ENCODE data around the gene GLRX5.
"Not testable (repeated sequence)": the region's sequence is repeated elsewhere in the genome, so short reads cannot be mapped to it uniquely, and the experiment has no call there.

GLRX5 gene

DNA sequence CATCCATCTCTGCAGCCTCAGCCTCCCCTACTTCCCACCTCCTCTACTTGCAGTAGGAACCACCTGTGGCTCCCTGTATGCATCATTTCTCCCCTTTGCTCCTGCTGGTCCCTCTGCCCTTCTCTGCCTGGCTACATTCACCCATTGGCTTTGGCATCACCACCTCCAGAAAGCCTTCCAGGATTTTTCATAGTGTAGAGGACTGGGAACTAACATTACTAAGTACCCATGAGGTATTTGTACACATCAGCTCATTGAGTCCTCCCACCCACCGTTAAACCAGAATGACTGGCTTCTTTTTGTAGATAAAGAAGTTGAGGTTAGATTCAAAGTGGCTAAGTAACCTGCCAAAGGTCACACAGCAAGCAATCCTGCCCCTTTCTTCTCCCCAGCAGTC, 35.5 kb upstream of the GLRX5 start:
- DNase-seq (ENCODE audit: low read depth) = no peak

DNA sequence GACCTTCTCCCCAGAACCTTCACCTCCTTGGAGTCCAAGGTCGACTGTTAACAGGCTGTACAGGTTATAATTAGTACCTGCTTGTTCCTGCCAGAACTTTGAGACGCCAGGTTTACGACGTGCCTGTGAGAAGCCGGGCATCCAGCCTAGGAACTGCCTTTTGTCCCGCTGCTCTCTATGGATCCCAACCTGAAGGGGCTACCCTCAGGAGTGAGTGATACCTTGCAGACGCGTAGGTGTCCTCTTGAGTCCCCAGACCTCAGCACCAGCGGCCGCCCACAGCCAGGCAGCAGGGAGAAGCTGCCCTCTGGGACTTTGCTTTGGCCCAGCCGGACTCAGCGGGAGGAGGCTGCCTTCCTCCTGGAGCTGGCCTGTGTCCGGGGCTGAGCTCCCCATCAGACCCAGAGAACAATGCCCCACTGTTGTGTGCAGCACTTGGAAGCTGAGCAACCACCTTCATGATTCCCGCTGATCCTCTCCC, 34.6 kb upstream of the GLRX5 start:
- DNase-seq (ENCODE audit: low read depth) = no peak

DNA sequence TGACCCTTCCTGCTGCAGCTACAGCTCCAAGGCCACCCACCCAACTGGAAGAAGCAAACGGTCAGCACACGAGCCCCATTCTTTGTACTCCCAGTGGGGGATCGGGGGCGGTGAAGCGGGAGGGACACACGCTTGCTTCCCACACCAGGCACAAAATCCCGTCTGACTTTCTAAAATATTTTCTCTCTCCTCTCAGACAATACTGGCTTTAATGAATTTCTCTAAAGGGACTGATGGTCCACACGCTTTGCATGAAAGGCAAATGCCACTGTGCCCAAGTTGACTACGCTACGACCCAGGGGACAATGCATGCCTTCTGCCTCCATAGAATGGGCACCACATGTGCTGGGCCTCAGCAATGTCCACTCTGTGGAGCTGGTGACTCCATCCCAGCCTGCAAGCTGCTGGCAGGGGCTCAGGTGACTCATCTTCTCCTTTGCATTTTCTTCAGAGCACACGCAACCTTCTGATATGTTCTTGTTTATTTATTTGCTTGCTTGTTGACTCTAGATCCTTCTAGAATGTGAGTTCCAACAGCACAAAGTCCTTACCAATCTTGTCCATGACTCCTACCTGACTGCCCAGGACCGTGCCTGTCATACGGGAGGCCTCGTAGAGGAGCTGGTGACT, 34.0 kb upstream of the GLRX5 start:
- no peak for DNase-seq (ENCODE audit: low read depth)

DNA sequence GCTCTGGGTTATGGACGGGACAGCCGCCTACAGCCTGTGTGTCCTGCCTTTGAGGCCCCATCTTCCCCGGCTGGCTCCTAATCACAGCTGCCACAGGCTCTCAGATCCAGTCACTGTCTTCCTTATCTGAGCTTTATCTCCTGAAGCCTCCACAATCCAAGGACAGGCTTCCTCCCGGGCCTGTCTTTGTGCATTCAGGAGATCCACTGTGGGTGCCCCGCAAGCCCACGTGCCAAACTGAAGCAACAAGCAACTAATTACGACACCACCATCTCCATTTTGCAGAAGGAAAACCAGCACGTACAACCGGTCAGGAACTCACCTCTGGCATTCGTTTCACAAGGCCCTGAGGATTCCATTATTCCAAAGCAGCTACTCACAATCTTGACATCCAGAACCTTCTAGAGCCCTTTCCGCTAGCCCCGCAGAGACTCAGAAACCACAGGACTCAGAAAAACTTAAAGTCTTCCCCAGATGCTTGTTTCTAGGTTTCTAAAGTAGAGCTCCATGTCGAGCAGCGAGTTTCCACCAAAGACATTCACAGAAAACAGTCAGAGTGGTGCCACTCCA, 32.4 kb upstream of the GLRX5 start:
- no peak for DNase-seq (ENCODE audit: low read depth)

DNA sequence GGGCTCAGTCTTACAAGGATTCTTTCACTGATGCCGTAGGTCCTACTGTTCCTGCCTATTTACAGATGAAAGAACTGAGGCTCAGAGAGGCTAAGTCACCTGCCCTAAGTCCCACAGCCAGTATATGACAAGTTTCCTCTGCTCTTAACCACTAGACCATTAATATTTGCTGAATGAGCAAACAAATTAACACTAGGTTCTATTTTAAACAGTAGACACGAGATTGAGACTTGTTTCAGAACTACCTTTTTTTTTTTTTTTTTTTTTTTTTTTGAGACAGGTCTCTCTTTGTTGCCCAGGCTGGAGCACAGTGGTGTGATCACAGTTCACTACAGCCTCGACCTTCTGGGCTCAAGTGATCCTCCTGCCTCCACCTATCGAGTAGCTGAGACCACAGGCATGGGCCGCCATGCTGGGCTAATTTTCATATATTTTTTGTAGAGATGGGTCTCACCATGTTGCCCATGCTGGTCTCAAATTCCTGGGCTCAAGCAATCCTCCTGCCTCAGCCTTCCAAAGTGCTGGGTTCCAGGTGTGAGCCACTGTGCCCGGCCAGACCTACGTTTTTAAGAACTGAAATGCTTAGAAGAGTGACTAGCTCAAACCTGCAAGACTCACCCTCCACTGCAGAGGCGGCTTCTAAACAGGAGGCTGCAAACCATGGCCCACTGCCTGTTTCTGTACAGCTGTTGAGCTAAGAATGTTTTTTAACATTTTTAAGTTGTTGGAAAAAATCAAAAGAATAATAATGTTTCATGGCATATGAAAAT, 31.3 kb upstream of the GLRX5 start:
- no peak for DNase-seq (ENCODE audit: low read depth)

DNA sequence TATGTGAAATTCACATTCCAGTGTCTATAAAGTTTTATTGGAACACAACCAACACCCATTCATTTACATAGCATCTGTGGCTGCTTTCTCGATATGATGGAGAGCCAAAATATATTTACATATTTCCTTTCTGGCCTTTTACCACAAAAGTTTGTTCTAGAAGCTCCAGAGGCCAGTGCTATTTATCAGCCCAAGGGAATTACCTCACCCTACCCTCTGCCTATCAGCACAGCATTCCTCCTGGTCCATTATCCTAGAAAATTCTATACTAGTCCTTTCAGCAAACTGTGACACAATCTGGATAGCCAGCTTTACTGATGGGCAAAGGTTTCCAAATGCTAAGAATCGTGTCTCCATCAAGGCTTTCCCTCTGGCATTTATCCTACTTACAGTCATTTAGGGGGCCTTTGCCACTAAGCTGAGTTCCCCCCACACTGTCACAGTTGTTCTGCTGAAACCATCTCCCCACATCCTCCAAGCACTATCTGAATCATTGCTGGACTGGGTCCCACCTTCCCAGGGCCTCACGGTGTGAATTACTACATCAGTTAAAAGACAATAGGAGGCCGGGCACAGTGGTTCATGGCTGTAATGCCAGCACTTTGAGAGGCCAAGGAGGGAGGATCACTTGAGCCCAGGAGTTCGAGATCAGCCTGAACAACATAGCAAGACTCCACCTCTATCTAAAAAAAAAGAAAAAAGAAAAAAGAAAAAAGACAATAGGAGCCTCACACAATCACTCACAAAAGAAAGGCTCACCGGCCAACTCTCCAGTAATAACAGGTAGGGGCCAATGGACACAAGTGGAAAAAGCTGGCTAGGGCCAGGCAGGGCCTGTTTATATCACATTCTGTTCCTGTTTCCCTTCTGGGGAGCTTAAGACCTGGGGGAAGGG, 30.5 kb upstream of the GLRX5 start:
- DNase-seq (ENCODE audit: low read depth) = no peak

DNA sequence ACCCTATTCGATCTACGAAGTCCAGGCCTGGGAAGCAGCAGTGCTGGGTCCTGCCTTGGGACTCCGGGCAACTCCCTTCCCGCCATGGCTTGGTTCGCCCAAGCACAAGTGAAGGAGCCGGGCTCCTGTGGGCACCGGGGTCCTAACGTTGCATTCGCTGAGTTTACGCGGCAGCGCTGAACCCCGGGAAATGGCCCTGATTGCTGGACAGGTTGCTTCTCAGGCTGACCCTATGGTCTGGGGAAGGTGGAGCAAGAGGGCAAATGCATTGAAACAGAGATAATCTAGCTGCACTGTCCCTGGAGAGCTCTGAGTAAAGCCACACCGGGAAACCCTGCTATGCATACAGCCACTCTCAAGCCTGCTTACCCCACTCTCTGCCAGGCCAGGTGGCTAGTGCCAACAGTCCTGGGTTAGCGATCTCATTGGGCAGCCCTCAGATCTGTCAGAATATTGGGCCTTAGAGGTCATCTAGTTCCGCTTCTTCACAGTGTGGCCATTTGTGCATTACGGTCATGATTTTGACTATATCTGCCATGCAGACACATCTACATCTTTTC, 29.7 kb upstream of the GLRX5 start:
- DNase-seq (ENCODE audit: low read depth) = no peak

DNA sequence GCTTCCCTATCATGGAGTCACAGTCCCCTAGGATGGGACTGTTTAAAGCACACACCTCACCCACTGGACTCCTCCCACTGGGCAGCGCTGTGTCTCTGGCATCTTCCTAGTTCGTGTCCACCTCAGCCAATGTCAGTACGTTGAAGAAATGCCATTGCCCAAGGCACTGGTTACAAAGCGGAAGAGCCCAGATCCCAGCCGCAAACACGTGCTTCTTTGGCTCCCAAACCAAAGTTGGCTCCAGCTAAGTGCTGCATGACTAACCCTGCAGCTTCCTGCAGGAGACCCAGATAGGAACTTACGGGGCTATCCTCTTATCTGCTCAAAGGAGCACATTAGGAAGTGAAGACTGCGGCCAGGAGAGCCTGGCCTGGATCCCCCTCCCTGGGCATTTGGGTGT, 27.7 kb upstream of the GLRX5 start:
- DNase-seq (ENCODE audit: low read depth) = no peak

DNA sequence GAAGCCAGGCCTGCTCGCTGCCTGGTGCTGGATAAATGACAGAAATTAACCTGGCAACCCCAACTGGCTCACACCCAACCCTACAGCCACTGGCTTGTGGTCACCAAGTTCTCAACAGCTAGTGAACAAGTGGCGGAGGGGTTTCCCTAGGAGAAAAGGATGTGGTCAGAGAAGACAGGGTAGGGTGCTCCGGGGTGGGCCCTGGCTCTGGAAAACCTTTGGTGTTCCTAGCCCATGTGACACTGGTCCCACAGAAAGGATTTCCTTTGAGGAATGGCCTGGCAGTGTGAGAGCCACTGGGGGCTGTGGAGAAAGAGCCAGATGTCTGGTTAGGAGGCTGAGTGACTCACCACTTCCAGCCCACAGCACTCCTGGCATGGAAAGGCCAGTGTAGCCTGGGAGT, 27.1 kb upstream of the GLRX5 start:
- DNase-seq (ENCODE audit: low read depth) = no peak

DNA sequence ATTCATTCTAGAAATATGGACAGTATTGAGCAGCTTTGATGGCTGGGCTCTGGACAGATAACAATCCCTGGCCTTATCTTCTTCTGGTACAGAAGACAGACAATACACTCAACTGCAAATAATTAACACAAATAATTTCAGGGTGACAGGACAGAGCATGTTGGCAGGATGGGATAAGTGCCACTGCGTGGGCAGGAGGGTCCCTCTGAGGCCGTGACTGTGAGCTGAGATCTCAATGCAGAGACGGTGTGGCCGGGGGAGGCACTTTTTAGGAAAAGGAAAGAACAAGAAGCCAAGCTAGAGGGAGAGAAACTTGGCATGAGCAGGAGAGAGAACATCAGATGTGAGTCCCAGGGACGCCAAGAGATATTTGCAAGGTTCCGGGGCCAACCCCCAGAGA, 26.5 kb upstream of the GLRX5 start:
- no peak for DNase-seq (ENCODE audit: low read depth)

DNA sequence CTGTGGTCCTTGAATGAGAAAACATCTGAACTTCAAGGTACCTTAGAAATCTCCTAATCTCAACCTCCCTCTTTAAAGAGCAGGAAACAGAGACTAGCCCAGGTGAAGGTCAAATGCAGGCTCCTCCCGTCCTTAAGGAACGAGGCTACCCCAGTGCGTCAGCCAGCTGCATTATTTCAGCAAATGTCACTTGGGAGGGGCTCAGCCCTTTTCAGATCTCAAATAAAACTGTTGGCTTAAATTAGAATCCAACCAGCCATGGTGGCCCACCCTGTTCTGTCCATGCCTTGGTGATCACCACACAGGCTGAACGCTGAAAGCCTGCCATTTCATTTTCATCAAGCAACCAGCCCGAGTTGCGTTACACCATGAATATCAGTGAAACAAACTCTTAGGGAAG, 25.4 kb upstream of the GLRX5 start:
- no peak for DNase-seq (ENCODE audit: low read depth)

DNA sequence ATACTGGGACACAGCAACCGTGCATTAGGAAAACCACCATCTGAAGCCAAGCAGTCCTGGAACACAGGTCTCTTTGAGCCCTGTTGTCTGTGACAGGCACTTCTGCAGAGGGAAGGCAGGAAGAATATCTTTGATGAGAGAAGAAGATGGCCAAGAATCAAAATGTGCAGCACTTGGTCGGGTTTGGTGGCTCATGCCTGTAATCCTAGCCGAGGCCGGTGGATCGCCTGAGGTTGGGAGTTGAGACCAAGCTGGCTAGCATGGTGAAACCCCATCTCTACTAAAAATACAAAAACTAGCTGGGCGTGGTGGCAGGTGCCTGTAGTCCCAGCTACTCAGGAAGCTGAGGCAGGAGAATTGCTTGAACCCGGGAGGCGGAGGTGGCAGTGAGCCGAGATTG, 24.5 kb upstream of the GLRX5 start:
- DNase-seq (ENCODE audit: low read depth) = not testable (repeated sequence)

DNA sequence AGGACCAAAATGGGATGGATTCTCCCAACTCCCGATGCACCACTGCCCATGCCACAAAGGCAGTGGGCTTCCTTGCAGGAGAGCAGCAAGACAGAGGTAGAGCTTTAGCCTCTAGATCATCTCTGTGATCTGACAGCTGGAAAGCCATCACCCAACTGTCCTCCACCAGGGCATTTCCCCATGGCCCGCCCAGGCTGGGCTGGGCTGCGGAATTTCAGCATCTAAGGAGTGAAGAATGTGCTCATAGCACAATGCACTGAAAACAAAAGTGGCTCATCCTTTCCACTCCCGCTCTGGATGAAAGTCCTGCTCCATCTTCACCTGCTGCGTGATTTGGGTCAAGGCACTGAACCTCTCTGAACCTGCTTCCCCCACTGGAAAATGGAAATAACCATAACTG, 24.0 kb upstream of the GLRX5 start:
- DNase-seq (ENCODE audit: low read depth) = no peak

DNA sequence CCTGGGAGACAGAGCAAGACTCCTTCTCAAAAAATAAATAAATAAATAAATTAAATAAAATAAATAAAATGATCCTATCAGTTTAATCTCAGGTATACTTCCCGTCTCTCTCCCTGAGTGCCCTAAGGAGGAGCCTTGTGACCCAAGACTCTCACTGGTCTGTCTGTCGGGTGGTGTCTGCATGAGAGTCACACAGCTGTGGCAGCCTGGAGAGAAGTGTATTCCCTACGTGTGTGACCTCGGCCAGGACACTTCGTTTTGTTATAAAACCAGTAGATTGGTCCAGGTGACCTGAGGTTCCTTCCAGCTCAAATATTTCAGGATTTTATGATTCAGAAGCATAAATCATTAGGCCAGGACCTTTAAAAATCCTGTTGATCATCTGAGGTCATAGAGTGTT, 23.2 kb upstream of the GLRX5 start:
- DNase-seq (ENCODE audit: low read depth) = no peak

DNA sequence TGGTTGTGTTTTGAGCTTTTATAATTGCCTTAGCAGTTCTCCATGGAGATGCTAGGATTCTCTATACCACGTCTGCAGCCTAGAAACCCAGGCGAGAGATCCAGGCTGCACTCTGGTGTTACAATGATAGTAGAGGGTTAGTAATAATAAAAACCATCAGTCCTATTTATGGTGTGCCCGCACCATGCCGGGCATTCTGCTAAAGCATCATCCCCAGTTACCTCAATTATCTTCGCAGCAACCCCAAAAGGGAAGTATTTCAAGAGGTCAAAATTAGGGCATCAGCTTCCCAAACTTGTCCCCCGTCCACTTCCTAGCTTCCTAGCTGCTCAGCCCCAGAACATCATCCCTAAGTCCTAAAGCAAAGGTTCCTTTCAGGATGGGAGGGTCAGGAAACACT, 21.6 kb upstream of the GLRX5 start:
- DNase-seq (ENCODE audit: low read depth) = no peak

DNA sequence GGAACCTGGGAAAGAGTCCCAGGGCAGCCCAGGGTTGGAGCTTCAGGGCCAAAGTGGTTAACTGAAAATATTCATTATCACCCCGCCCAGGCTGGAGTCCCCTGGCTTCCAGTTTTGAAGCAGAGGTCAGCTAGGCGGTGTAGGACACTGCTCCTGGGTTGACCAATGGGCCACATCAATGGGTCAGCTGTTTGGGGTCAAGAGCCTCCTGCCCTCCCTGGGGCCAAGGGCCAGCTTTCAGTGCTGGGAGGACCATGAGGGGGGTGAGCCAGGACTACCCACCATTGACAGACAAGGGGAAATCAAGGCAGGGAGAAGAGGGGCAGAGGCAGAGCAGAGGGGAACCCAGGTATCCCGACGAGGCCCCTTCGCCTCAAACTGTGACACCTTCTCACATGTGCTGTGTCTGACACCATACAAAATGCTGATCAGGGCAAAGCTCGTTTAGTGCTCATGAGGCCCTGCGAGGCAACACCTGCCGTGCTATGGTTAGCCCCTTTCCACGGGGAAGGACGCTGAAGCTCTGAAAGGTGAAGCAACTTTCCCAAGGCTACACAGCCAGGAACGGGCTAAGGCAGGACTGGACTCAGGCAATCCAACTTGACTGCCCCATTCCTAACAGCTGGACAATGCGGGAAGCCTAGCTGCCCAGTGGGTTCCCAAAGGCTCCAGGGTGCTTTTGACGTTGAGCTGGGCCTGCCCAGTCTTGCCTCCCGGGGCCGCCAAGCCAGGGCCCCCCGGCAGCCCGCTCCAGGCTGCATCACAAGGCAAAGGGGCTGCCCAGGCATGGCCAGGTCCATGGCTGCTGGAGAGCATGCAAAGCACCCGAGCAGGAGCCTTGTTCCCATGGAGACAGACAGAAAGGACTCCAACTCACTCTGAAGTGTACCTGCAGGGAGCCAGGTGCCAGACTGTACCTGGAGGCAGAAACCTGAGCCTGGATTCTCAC, 20.4 kb upstream of the GLRX5 start:
- no peak for DNase-seq (ENCODE audit: low read depth)

DNA sequence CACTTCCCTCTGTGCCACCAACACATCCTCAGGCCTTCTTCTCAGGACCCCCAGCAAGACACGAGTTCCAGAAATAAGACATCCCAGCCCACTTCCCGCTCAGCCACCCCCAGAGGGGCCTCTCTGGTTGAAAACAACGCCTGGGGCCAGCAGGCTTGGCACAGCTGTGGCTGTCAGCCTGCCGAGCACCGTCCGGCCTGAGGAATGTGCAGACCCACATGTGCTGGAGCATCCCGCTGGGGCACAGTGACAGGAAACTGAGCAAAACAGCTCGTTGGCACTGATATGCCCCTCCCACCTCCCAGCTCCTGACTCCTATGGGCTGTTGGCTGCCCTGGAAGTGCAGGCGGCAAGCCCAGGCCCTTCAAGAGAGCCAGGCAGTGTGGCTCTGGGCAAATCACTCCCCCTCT, 19.8 kb upstream of the GLRX5 start:
- no peak for DNase-seq (ENCODE audit: low read depth)

DNA sequence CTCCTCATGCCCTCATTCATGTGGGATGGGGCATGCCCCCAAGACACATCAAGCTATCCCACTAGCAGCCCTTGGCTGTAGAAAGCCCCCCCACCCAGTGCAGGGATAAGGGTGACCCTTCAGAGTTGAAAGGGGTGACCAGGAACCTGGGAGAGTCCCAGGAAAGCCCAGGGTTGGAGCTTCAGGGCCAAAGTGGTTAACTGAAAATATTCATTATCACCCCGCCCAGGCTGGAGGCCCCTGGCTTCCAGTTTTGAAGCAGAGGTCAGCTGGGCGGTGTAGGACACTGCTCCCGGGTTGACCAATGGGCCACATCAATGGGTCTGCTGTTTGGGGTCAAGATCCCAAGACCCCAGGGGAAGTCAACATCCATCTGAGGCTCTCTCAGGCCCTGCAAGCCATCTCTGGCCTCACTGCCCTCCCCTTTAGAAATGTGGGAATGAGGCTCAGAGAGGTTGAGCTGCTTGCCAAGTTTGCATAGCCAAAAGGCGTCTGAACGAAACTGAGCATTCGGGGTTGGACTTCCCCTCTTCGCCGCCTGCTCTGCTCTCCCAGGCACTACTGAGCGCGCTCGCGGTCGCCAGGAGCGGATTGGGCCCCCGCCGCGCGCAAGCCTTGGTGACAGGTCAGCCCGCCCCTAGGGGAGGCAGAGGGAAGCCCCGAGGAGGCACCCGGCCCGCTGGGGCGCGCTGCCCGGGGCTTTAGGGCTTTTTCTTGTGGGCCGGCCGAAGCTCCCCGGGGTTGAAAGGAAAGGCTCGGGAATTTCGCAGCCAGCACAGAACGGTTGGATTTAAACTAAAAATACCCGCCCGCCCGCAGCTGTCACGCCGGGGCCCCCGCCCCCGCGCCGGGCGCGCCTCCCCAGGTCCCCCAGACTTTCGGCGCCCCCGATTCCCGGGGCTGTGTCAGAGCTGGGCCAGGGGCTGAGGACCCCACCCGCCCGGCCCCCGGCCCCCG, 19.0 kb upstream of the GLRX5 start:
- DNase-seq (ENCODE audit: low read depth) = peak; percentile 74

DNA sequence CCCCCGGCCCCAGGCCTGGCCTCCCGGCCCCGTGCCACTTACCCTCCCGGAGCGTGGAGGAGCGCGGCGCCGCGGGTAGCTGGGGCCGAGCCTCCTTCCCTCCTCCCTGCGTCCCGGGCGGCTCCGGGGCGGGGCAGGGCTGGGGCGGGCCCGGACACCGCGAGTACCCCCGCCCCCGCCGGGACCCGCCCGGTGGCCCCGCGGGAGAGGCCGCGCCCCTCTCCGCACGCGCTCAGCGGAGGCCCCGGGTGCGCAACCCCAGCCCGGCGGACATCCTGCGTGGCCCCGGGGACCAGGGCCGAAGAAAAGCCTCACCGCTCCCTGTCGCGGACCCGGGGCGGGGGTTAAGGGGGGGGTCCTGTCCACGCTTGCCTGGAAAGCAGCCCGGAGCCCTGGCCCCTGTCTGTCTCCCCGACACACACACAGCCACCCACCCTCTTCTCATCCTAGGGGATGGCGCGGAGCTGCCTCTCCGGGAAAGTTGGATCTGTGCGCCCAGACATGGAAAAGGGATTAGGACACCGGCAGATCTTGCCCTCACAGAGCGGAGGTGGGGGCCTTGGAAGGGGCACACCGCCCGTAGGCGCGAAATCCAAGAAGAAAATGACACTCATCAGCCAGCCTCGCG, 18.2 kb upstream of the GLRX5 start, which contains the start of gene SYNE3:
TSS of gene SYNE3 (minus strand) at position 97 of the 628 bp plus-strand sequence. CDS start 40,829 bp downstream, outside the sequence.
- DNase-seq (ENCODE audit: low read depth) = no peak

Measured in activated gamma-delta T cell treated with anti-CD3 and anti-CD28 coated beads, Interleukin-2, amount 50 U/mL, for 16 hours (primary cell).